ENCODE measurements around the gene SLC39A11. TPM values are rescaled to one million over a fixed set of nuclear protein-coding genes. Genes with fewer than 3 reads are reported as not detected.
"Not testable (repeated sequence)": the region's sequence is repeated elsewhere in the genome, so short reads cannot be mapped to it uniquely, and the experiment has no call there.

SLC39A11 gene
- total RNA-seq, 1 donor from 2014 or later, result 13.2 TPM

GRCh38 chr17:72765368-72766153, 326.9 kb downstream of the SLC39A11 start:
- no peaks in the 10 kb centered on the region for H3K9me3 Mint-ChIP-seq (ENCODE audit: unreplicated experiment)
- H3K36me3 Mint-ChIP-seq (ENCODE audit: low read depth, unreplicated experiment), result peaks cover 7% of the 10 kb centered on the region
- no peak for TF ChIP-seq CTCF (IDR thresholded peaks at IDR 0.05; ENCODE audit: unreplicated experiment)
- DNase-seq (ENCODE audit: low spot score), result no peak
- H3K4me1 Mint-ChIP-seq (ENCODE audit: unreplicated experiment), result no peaks in the 10 kb centered on the region
- no peak overlapping the region for H3K27ac Mint-ChIP-seq (ENCODE audit: unreplicated experiment)
- H3K4me3 Mint-ChIP-seq (ENCODE audit: unreplicated experiment), result no peak overlapping the region
- peaks cover 11% of the 10 kb centered on the region for H3K27me3 Mint-ChIP-seq (ENCODE audit: unreplicated experiment)

DNA sequence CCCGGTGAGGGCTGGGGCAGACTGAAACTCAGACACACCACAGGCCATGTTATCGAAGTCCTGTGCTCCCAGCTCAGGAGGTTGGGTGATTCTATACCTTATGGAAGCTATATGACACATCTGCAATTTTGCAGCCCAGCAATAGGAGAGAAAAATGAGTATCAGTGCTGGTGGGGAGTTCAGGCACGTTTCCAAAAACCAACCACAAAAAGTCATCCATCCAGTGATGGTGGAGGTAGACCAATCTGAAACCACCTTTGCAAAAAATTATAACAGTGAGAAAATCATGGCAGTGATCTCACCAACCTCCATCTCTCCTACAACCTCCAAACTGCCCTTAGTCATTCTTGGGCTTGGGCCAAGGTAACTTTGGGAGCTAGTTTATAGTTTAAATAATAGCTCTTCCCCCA, 327.9 kb downstream of the SLC39A11 start:
- peaks cover 9% of the 10 kb centered on the region for H3K27me3 Mint-ChIP-seq (ENCODE audit: unreplicated experiment)
- H3K9me3 Mint-ChIP-seq (ENCODE audit: unreplicated experiment), result no peaks in the 10 kb centered on the region
- H3K4me3 Mint-ChIP-seq (ENCODE audit: unreplicated experiment), result no peak overlapping the region
- TF ChIP-seq CTCF (IDR thresholded peaks at IDR 0.05; ENCODE audit: unreplicated experiment), result no peak
- peaks cover 7% of the 10 kb centered on the region for H3K36me3 Mint-ChIP-seq (ENCODE audit: low read depth, unreplicated experiment)
- H3K4me1 Mint-ChIP-seq (ENCODE audit: unreplicated experiment), result no peaks in the 10 kb centered on the region
- no peak for DNase-seq (ENCODE audit: low spot score)
- H3K27ac Mint-ChIP-seq (ENCODE audit: unreplicated experiment), result no peak overlapping the region

GRCh38 chr17:72763981-72764380, 328.5 kb downstream of the SLC39A11 start:
- peaks cover 7% of the 10 kb centered on the region for H3K36me3 Mint-ChIP-seq (ENCODE audit: low read depth, unreplicated experiment)

GRCh38 chr17:72761893-72762575, 330.5 kb downstream of the SLC39A11 start:
- not testable (repeated sequence) for H3K4me1 Mint-ChIP-seq (ENCODE audit: unreplicated experiment); H3K27me3 Mint-ChIP-seq (ENCODE audit: unreplicated experiment); H3K9me3 Mint-ChIP-seq (ENCODE audit: unreplicated experiment); DNase-seq (ENCODE audit: low spot score); H3K27ac Mint-ChIP-seq (ENCODE audit: unreplicated experiment); H3K36me3 Mint-ChIP-seq (ENCODE audit: low read depth, unreplicated experiment); H3K4me3 Mint-ChIP-seq (ENCODE audit: unreplicated experiment)

More at GRCh38 chr17:72763981-72764380, 328.5 kb downstream of the SLC39A11 start:
- Mint-ChIP-seq H3K4me1 (ENCODE audit: unreplicated experiment) (no peaks in the 10 kb centered on the region), H3K9me3 (ENCODE audit: unreplicated experiment) (no peaks in the 10 kb centered on the region), H3K27me3 (ENCODE audit: unreplicated experiment) (peaks cover 8% of the 10 kb centered on the region), H3K4me3 (ENCODE audit: unreplicated experiment) (no peak overlapping the region), H3K27ac (ENCODE audit: unreplicated experiment) (no peak overlapping the region)
- TF ChIP-seq CTCF (IDR thresholded peaks at IDR 0.05; ENCODE audit: unreplicated experiment), result no peak
- DNase-seq (ENCODE audit: low spot score), result no peak

GRCh38 chr17:72761431-72761830, 331.1 kb downstream of the SLC39A11 start:
- no peaks in the 10 kb centered on the region for H3K36me3 Mint-ChIP-seq (ENCODE audit: low read depth, unreplicated experiment)
- no peak overlapping the region for H3K27ac Mint-ChIP-seq (ENCODE audit: unreplicated experiment)
- H3K9me3 Mint-ChIP-seq (ENCODE audit: unreplicated experiment), result no peaks in the 10 kb centered on the region
- H3K4me3 Mint-ChIP-seq (ENCODE audit: unreplicated experiment), result no peak overlapping the region
- peaks cover 3% of the 10 kb centered on the region for H3K27me3 Mint-ChIP-seq (ENCODE audit: unreplicated experiment)
- no peak for DNase-seq (ENCODE audit: low spot score)
- no peak for TF ChIP-seq CTCF (IDR thresholded peaks at IDR 0.05; ENCODE audit: unreplicated experiment)
- H3K4me1 Mint-ChIP-seq (ENCODE audit: unreplicated experiment), result no peaks in the 10 kb centered on the region
